ENCODE data around the gene PIEZO1.

DNA sequence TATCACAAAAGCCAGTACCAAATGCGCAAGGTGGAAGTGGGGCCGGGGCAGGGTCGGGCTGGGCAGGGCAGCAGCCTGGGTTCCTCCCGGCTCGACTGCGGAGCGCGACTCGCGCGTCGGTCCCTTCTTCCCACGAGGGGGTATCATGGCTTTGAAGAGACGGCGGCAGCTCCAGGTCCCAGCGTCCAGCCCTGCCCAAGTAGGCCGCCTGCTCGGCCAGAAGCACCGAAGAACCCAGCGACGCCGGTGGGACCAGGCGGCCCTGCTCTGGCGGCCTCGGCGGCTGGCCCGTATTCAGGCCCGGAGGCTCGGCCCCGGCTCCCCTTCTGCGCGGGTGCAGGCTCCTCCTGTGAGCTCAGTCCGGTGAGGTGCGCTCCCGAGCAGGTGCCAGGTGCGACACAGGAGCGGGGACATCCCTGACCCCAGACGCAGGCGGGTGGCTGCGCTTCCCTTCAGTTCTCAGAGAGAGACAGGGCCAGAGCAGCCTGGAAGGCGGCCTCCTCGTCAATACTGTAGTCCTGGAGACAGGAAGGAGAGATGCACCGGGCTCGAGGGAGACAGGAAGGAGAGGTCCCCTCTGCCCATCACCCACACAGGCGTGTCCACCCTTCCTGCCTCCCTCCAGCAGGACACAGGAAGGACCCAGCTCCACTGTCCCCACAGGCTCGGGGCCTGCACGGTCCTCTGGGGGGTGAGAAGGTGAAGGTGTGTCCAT, 87.7 kb downstream of the PIEZO1 start:
- TF ChIP-seq POLR2A (IDR thresholded peaks at IDR 0.05) (no peak), CTCF (IDR thresholded peaks at IDR 0.05) (no peak)
